LHCN-M2 (cell line): ENCODE measurements around the gene DYNC1LI2. TPM values are rescaled to one million over a fixed set of nuclear protein-coding genes. Genes with fewer than 3 reads are reported as not detected.

Experiments
- total RNA-seq: library from RNA; depleted of rRNA; stranded (reverse); fragments of >200 nt; gene quantifications from 2 replicates; pipeline ENCODE4 v1.2.3, GENCODE V29; 2014; rRNA removed

Gene DYNC1LI2
- total RNA-seq, 1 experiment from 2014 or later: 110 TPM

Other genes with a start within 250 kb of the DYNC1LI2 start
- gene TK2, start 201.5 kb downstream of the DYNC1LI2 start, total RNA-seq: 38.2 and 40.6 TPM in 2 replicates
- 84.8 and 111 TPM in 2 replicates for gene CKLF, start 199.0 kb downstream of the DYNC1LI2 start, total RNA-seq
- 3.7 and 4.3 TPM in 2 replicates for gene CMTM1, start 185.2 kb downstream of the DYNC1LI2 start, total RNA-seq
- not detected in 2 replicates for gene CMTM2, start 172.1 kb downstream of the DYNC1LI2 start, total RNA-seq
- 25.5 and 30.2 TPM in 2 replicates for gene CMTM3, start 146.9 kb downstream of the DYNC1LI2 start, total RNA-seq
- gene CMTM4, start 54.9 kb downstream of the DYNC1LI2 start, total RNA-seq: 11.9 and 16.4 TPM in 2 replicates
- gene TERB1, start 50.0 kb upstream of the DYNC1LI2 start, total RNA-seq: not detected in 2 replicates
- gene NAE1, start 79.4 kb upstream of the DYNC1LI2 start, total RNA-seq: 77.2 and 85.9 TPM in 2 replicates
- gene CA7, start 92.8 kb upstream of the DYNC1LI2 start, total RNA-seq: not detected in 2 replicates
- gene PDP2, start 128.9 kb upstream of the DYNC1LI2 start, total RNA-seq: 8.1 and 10.0 TPM in 2 replicates
- not detected in 2 replicates for gene CDH16, start 167.3 kb upstream of the DYNC1LI2 start, total RNA-seq
- gene RRAD, start 173.9 kb upstream of the DYNC1LI2 start, total RNA-seq: 1.1 and 1.7 TPM in 2 replicates
- 147 and 148 TPM in 2 replicates for gene CIAO2B, start 182.8 kb upstream of the DYNC1LI2 start, total RNA-seq
- 45.8 and 53.4 TPM in 2 replicates for gene CES2, start 183.9 kb upstream of the DYNC1LI2 start, total RNA-seq
- 0.75 and 0.96 TPM in 2 replicates for gene CES3, start 209.7 kb upstream of the DYNC1LI2 start, total RNA-seq
- 0.06 and 0.77 TPM in 2 replicates for gene CES4A, start 237.0 kb upstream of the DYNC1LI2 start, total RNA-seq